Measurements from ENCODE around the gene CDH4.

CDH4 gene

DNA sequence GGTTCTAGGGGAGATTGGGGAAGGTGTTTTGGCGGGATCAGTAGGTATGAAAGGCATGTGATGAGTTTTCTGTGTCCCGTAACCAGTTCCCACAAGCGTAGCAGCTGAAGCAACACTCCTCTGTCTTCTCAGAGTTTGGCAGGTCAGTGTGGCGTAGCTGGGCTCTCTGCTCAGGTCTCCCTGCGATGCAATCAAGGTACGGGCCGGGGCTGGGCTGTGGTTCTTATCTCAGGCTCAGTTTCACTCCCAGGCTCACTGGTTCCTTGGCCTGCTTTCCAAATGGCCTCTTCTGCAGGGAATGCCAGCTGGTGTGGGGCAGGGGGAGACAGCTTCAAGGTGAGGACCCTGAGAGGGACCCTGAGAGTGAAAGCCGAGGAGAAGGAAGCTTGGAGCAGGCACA lies 280.7 kb downstream of the CDH4 start:
- no peak for TF ChIP-seq CTCF (IDR thresholded peaks at IDR 0.05; ENCODE audit: borderline replicate concordance, control extremely low read depth, extremely low read depth, insufficient read depth, missing control alignments)
- in situ Hi-C loops (cut with MboI; ENCODE audit: low sequenced_read_pairs, unreplicated experiment) = no loop called here
- no peak for DNase-seq (ENCODE audit: low spot score)

GRCh38 chr20:61533231-61533631 lies 281.2 kb downstream of the CDH4 start:
- in situ Hi-C loops (cut with MboI; ENCODE audit: low sequenced_read_pairs, unreplicated experiment) = no loop called here
- DNase-seq (ENCODE audit: low spot score) = no peak
- no peak for TF ChIP-seq CTCF (IDR thresholded peaks at IDR 0.05; ENCODE audit: borderline replicate concordance, control extremely low read depth, extremely low read depth, insufficient read depth, missing control alignments)

DNA sequence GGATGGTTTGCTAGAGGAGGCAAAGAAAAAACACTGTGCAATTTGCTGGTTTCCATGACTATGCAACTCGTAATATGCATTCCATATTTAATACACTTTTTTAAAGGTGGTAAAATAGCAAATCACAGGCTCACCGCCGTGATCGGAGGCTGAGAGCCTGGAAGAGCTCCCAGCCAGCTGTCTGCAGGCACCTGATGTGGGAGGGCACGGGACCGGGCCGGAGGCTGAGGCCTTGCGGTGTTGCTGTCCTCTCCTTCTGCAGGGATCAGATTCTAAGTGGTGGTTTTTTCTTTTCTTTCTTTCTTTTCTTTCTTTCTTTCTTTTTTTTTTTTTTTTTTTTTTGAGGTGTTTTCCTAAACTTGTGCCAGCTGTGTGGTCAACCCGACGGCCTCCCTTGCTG lies 282.3 kb downstream of the CDH4 start:
- in situ Hi-C loops (cut with MboI; ENCODE audit: low sequenced_read_pairs, unreplicated experiment) = no loop called here
- DNase-seq (ENCODE audit: low spot score) = no peak
- no peak for TF ChIP-seq CTCF (IDR thresholded peaks at IDR 0.05; ENCODE audit: borderline replicate concordance, control extremely low read depth, extremely low read depth, insufficient read depth, missing control alignments)

DNA sequence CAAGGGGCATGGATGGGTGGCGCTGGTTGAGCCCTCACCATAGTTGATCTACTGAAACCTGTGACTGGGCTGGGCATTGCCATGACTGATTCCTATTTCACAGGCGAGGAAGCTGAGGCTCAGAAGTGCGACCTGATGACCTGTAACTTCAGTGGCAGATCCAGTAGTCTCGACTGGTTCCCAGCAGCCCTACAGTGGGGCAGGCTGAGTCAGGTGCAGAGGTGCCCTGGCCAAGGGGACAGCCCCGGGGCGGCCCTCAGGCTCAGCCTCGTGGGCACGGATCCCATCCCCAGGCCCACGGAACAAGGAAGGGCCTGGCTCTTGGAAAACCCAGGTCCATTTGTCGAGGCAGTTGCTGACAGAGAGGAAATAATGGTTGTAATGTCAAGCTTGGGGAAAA lies 283.0 kb downstream of the CDH4 start:
- DNase-seq (ENCODE audit: low spot score) = no peak
- in situ Hi-C loops (cut with MboI; ENCODE audit: low sequenced_read_pairs, unreplicated experiment) = no loop called here

DNA sequence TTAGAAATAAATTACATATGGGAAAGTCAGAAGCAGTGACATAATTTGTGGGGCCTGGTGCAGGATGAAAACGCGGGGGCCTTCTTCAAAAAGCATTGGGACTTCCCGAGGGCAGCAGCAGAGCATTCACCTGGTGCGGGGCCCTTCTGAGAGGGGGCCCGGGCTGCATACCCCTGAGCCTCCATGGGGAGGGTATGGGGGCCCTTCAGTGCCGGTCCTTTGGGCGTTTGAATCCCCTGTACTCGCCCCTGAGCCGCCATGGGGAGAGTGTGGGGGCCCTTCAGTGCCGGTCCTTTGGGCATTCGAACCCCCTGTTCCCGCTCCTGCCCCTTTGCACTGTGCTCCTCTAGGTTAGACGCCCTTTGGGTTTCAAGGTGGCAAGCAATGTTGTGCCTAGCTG lies 283.5 kb downstream of the CDH4 start:
- TF ChIP-seq CTCF (IDR thresholded peaks at IDR 0.05; ENCODE audit: borderline replicate concordance, control extremely low read depth, extremely low read depth, insufficient read depth, missing control alignments) = no peak
- in situ Hi-C loops (cut with MboI; ENCODE audit: low sequenced_read_pairs, unreplicated experiment) = no loop called here
- no peak for DNase-seq (ENCODE audit: low spot score)

More for the DNA sequence above, 283.0 kb downstream of the CDH4 start:
- no peak for TF ChIP-seq CTCF (IDR thresholded peaks at IDR 0.05; ENCODE audit: borderline replicate concordance, control extremely low read depth, extremely low read depth, insufficient read depth, missing control alignments)

GRCh38 chr20:61535956-61536355 lies 283.9 kb downstream of the CDH4 start:
- no peak for TF ChIP-seq CTCF (IDR thresholded peaks at IDR 0.05; ENCODE audit: borderline replicate concordance, control extremely low read depth, extremely low read depth, insufficient read depth, missing control alignments)
- no peak for DNase-seq (ENCODE audit: low spot score)
- in situ Hi-C loops (cut with MboI; ENCODE audit: low sequenced_read_pairs, unreplicated experiment) = no loop called here

GRCh38 chr20:61536671-61537070 lies 284.6 kb downstream of the CDH4 start:
- no peak for TF ChIP-seq CTCF (IDR thresholded peaks at IDR 0.05; ENCODE audit: borderline replicate concordance, control extremely low read depth, extremely low read depth, insufficient read depth, missing control alignments)
- in situ Hi-C loops (cut with MboI; ENCODE audit: low sequenced_read_pairs, unreplicated experiment) = no loop called here
- DNase-seq (ENCODE audit: low spot score) = no peak
